ENCODE measurements around the gene ZNF316.

The ZNF316 gene

DNA sequence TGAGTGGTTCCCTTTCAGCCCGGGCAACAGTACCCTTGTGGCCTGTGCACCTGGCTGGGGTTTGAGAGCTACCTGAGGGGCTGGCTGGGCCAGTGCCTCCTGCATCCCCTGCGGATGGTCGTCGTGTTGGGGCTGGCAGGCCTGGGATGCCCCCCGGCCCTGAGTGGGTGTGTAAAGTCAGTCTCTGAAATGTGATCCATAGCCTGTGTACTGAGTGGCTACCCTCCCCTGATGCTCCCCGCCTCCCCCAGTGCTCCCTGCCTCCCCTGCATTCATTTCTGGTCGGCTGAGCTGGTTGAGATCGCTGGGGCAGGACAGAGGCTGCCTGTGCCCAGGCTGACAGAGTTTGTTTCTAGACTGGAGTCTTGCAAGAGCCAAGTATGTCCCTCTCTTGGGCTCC lies 9.3 kb downstream of the ZNF316 start:
- peaks cover 5% of the 10 kb centered on the region for H3K36me3 ChIP-seq (ENCODE audit: control insufficient read depth, insufficient read depth, low read length)
- WGBS (ENCODE audit: insufficient coverage, insufficient read length) = no CpG with 5 or more reads among the region's 8 CpGs

GRCh38 chr7:6647080-6647479 lies 10.0 kb downstream of the ZNF316 start:
- Histone ChIP-seq H3K27ac (ENCODE audit: low read length) (no peak overlapping the region), H3K9me3 (ENCODE audit: control insufficient read depth, insufficient read depth, low read length) (no peaks in the 10 kb centered on the region), H3K36me3 (ENCODE audit: control insufficient read depth, insufficient read depth, low read length) (peaks cover 5% of the 10 kb centered on the region), H3K4me1 (ENCODE audit: control insufficient read depth, insufficient read depth, low read length) (no peaks in the 10 kb centered on the region), H3K27me3 (ENCODE audit: control insufficient read depth, insufficient read depth, low read length) (no peaks in the 10 kb centered on the region), H3K4me3 (ENCODE audit: low read length) (no peak overlapping the region)
- no CpG with 5 or more reads among the region's 8 CpGs for WGBS (ENCODE audit: insufficient coverage, insufficient read length)
- DNase-seq (ENCODE audit: low read depth, low spot score) = no peak

More for the DNA sequence above, 9.3 kb downstream of the ZNF316 start:
- Histone ChIP-seq H3K9me3 (ENCODE audit: control insufficient read depth, insufficient read depth, low read length) (no peaks in the 10 kb centered on the region), H3K27me3 (ENCODE audit: control insufficient read depth, insufficient read depth, low read length) (no peaks in the 10 kb centered on the region), H3K4me3 (ENCODE audit: low read length) (no peak overlapping the region), H3K4me1 (ENCODE audit: control insufficient read depth, insufficient read depth, low read length) (no peaks in the 10 kb centered on the region), H3K27ac (ENCODE audit: low read length) (no peak overlapping the region)
- no peak for DNase-seq (ENCODE audit: low read depth, low spot score)

DNA sequence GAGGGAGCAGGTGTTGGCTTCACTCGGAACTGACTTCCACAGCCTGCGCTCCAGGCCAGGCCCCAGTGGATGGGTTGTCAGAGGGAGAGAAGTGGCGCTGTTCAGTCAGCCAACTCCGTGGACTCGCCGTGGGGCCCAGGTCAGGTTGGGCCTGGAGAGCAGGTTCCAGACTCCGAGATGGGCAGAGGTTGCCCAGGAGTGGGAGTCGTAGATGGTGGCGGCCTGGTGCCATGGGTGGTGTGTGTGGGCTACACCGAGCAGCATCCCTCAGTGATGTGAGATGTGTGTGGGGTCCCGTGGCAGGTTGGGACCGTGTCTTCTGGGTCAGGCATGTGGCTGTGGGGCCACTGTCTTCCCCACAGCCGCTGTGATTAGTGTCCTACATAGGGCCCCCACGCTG lies 10.4 kb downstream of the ZNF316 start:
- no peaks in the 10 kb centered on the region for H3K4me1 ChIP-seq (ENCODE audit: control insufficient read depth, insufficient read depth, low read length)
- peaks cover 8% of the 10 kb centered on the region for H3K36me3 ChIP-seq (ENCODE audit: control insufficient read depth, insufficient read depth, low read length)
- no CpG with 5 or more reads among the region's 14 CpGs for WGBS (ENCODE audit: insufficient coverage, insufficient read length)
- H3K27me3 ChIP-seq (ENCODE audit: control insufficient read depth, insufficient read depth, low read length) = no peaks in the 10 kb centered on the region
- no peak for DNase-seq (ENCODE audit: low read depth, low spot score)
- no peak overlapping the region for H3K27ac ChIP-seq (ENCODE audit: low read length)
- H3K9me3 ChIP-seq (ENCODE audit: control insufficient read depth, insufficient read depth, low read length) = peaks cover 1% of the 10 kb centered on the region; the same call in 1 of the 2 replicates
- no peak overlapping the region for H3K4me3 ChIP-seq (ENCODE audit: low read length)

GRCh38 chr7:6648066-6648814 lies 11.1 kb downstream of the ZNF316 start:
- Histone ChIP-seq H3K27ac (ENCODE audit: low read length) (no peak overlapping the region), H3K4me1 (ENCODE audit: control insufficient read depth, insufficient read depth, low read length) (no peaks in the 10 kb centered on the region), H3K27me3 (ENCODE audit: control insufficient read depth, insufficient read depth, low read length) (no peaks in the 10 kb centered on the region), H3K9me3 (ENCODE audit: control insufficient read depth, insufficient read depth, low read length) (peaks cover 2% of the 10 kb centered on the region; the same call in 1 of the 2 replicates), H3K36me3 (ENCODE audit: control insufficient read depth, insufficient read depth, low read length) (peaks cover 13% of the 10 kb centered on the region), H3K4me3 (ENCODE audit: low read length) (no peak overlapping the region)
- no CpG with 5 or more reads among the region's 17 CpGs for WGBS (ENCODE audit: insufficient coverage, insufficient read length)
- no peak for DNase-seq (ENCODE audit: low read depth, low spot score)

DNA sequence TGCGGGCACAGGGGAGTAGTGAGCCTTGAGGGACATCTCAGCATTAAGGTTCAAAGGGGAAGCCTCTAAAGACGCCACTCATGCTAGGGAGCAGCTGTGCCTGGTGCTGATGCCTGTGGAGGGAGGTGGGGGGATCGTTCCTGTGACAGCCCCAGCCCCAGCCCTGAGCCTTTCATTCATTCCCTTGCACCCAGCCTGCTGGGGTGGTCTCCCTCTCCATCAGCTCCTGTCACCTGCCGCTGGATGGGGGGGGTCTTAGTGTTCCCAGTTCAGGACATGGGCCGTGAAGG lies 11.6 kb downstream of the ZNF316 start:
- H3K9me3 ChIP-seq (ENCODE audit: control insufficient read depth, insufficient read depth, low read length) = peaks cover 2% of the 10 kb centered on the region; the same call in 1 of the 2 replicates
- no CpG with 5 or more reads among the region's 5 CpGs for WGBS (ENCODE audit: insufficient coverage, insufficient read length)
- H3K36me3 ChIP-seq (ENCODE audit: control insufficient read depth, insufficient read depth, low read length) = peaks cover 15% of the 10 kb centered on the region
- H3K4me3 ChIP-seq (ENCODE audit: low read length) = no peak overlapping the region
- no peak overlapping the region for H3K27ac ChIP-seq (ENCODE audit: low read length)
- DNase-seq (ENCODE audit: low read depth, low spot score) = no peak
- no peaks in the 10 kb centered on the region for H3K27me3 ChIP-seq (ENCODE audit: control insufficient read depth, insufficient read depth, low read length)
- no peaks in the 10 kb centered on the region; the same call in 1 of the 2 replicates for H3K4me1 ChIP-seq (ENCODE audit: control insufficient read depth, insufficient read depth, low read length)

GRCh38 chr7:6649241-6649961 lies 12.3 kb downstream of the ZNF316 start:
- Histone ChIP-seq H3K36me3 (ENCODE audit: control insufficient read depth, insufficient read depth, low read length) (peaks cover 20% of the 10 kb centered on the region), H3K27me3 (ENCODE audit: control insufficient read depth, insufficient read depth, low read length) (no peaks in the 10 kb centered on the region), H3K4me1 (ENCODE audit: control insufficient read depth, insufficient read depth, low read length) (no peaks in the 10 kb centered on the region; the same call in 1 of the 2 replicates), H3K27ac (ENCODE audit: low read length) (no peak overlapping the region), H3K9me3 (ENCODE audit: control insufficient read depth, insufficient read depth, low read length) (peaks cover 2% of the 10 kb centered on the region; the same call in 1 of the 2 replicates), H3K4me3 (ENCODE audit: low read length) (no peak overlapping the region)
- no CpG with 5 or more reads among the region's 13 CpGs for WGBS (ENCODE audit: insufficient coverage, insufficient read length)
- no peak for DNase-seq (ENCODE audit: low read depth, low spot score)

DNA sequence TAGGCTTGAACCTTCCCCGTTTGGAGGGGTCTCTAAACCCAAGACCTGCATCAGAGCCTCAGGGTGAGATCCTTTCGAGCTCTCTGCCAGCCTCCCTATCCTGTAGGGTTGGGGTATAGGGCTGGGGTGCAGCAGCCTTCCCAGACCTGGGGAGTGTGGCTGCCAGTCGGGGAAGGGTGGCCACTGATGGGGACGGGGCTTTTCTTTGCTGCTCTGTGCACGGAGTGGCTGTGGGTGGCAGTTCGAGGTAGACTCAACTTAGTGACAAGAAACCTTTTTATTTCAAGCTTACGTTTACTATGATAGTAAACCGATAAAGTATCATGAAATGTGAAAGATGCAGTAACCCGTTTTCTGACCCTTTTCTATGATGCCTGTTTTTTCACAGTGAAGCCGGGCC lies 13.0 kb downstream of the ZNF316 start:
- no CpG with 5 or more reads among the region's 10 CpGs for WGBS (ENCODE audit: insufficient coverage, insufficient read length)
- DNase-seq (ENCODE audit: low read depth, low spot score) = no peak
- H3K4me1 ChIP-seq (ENCODE audit: control insufficient read depth, insufficient read depth, low read length) = no peaks in the 10 kb centered on the region; the same call in 1 of the 2 replicates
- H3K27ac ChIP-seq (ENCODE audit: low read length) = no peak overlapping the region
- peaks cover 2% of the 10 kb centered on the region; the same call in 1 of the 2 replicates for H3K9me3 ChIP-seq (ENCODE audit: control insufficient read depth, insufficient read depth, low read length)
- H3K27me3 ChIP-seq (ENCODE audit: control insufficient read depth, insufficient read depth, low read length) = no peaks in the 10 kb centered on the region
- no peak overlapping the region for H3K4me3 ChIP-seq (ENCODE audit: low read length)
- H3K36me3 ChIP-seq (ENCODE audit: control insufficient read depth, insufficient read depth, low read length) = peaks cover 20% of the 10 kb centered on the region

DNA sequence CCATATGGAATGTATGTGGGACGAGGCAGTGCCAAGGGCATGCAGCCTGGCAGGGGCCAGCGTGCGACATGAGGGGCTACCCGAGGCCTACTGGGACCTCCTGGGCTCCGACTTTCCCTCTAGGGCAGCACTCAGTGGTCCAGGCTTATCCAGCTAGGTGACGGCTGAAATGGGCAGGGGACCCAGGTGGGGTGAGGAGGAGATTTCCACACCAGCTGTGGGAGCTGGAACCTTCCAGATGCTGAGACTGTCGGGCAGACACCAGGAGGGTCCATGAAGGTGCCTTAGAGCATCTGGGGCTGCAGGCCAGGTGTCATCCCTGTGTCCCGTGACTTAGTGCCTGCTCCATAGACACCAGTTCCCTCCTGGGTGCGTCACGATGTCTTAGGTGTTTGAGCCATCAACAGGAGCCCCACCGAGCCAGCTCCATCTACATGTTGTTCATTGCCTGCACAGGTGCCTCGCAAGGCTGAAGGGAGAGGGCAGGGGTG lies 13.4 kb downstream of the ZNF316 start:
- DNase-seq (ENCODE audit: low read depth, low spot score) = no peak
- Histone ChIP-seq H3K36me3 (ENCODE audit: control insufficient read depth, insufficient read depth, low read length) (peaks cover 20% of the 10 kb centered on the region), H3K4me3 (ENCODE audit: low read length) (no peak overlapping the region), H3K9me3 (ENCODE audit: control insufficient read depth, insufficient read depth, low read length) (peaks cover 2% of the 10 kb centered on the region; the same call in 1 of the 2 replicates), H3K27me3 (ENCODE audit: control insufficient read depth, insufficient read depth, low read length) (no peaks in the 10 kb centered on the region), H3K27ac (ENCODE audit: low read length) (no peak overlapping the region), H3K4me1 (ENCODE audit: control insufficient read depth, insufficient read depth, low read length) (no peaks in the 10 kb centered on the region; the same call in 1 of the 2 replicates)
- WGBS (ENCODE audit: insufficient coverage, insufficient read length) = no CpG with 5 or more reads among the region's 12 CpGs

GRCh38 chr7:6651851-6652445 lies 14.8 kb downstream of the ZNF316 start:
- peaks cover 2% of the 10 kb centered on the region; the same call in 1 of the 2 replicates for H3K9me3 ChIP-seq (ENCODE audit: control insufficient read depth, insufficient read depth, low read length)
- H3K36me3 ChIP-seq (ENCODE audit: control insufficient read depth, insufficient read depth, low read length) = peaks cover 20% of the 10 kb centered on the region
- H3K4me3 ChIP-seq (ENCODE audit: low read length) = no peak overlapping the region
- H3K27ac ChIP-seq (ENCODE audit: low read length) = no peak overlapping the region
- no CpG with 5 or more reads among the region's 32 CpGs for WGBS (ENCODE audit: insufficient coverage, insufficient read length)
- no peaks in the 10 kb centered on the region; the same call in 1 of the 2 replicates for H3K4me1 ChIP-seq (ENCODE audit: control insufficient read depth, insufficient read depth, low read length)
- DNase-seq (ENCODE audit: low read depth, low spot score) = no peak
- H3K27me3 ChIP-seq (ENCODE audit: control insufficient read depth, insufficient read depth, low read length) = no peaks in the 10 kb centered on the region

GRCh38 chr7:6652446-6653011 lies 15.4 kb downstream of the ZNF316 start:
- no CpG with 5 or more reads among the region's 75 CpGs for WGBS (ENCODE audit: insufficient coverage, insufficient read length)

More at GRCh38 chr7:6652446-6653011, 15.4 kb downstream of the ZNF316 start:
- no peaks in the 10 kb centered on the region; the same call in 1 of the 2 replicates for H3K4me1 ChIP-seq (ENCODE audit: control insufficient read depth, insufficient read depth, low read length)
- H3K27me3 ChIP-seq (ENCODE audit: control insufficient read depth, insufficient read depth, low read length) = no peaks in the 10 kb centered on the region
- H3K9me3 ChIP-seq (ENCODE audit: control insufficient read depth, insufficient read depth, low read length) = peaks cover 2% of the 10 kb centered on the region; the same call in 1 of the 2 replicates
- no peak overlapping the region for H3K27ac ChIP-seq (ENCODE audit: low read length)
- no peak for DNase-seq (ENCODE audit: low read depth, low spot score)
- H3K4me3 ChIP-seq (ENCODE audit: low read length) = no peak overlapping the region; the same call in 1 of the 2 replicates
- peaks cover 20% of the 10 kb centered on the region for H3K36me3 ChIP-seq (ENCODE audit: control insufficient read depth, insufficient read depth, low read length)

Data from iPS DF 6.9 (cell line).